ENCODE results near the gene OOSP2.

DNA sequence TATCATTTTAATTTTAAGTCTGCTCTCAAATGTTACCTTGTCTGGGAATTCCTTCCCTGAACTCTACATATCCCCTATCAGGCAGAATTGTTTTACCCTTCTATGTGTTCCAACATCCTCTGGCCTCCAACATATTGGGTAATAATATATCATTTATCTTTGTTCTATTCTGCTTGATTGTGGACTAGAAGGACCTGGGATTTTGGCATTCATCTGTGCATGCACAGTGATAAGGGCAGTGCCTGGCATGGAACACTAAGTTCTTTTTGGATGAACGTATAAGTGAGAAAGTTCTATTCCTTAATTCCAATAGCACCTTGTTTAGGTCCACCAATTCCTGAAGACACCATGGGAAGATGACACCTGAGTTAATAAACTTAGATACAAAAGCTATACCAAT is 47.0 kb downstream of the OOSP2 start:
- TF ChIP-seq EZH2 (IDR thresholded peaks at IDR 0.05; ENCODE audit: low read length, unreplicated experiment) (no peak), EZH2phosphoT487 (IDR thresholded peaks at IDR 0.05; ENCODE audit: borderline replicate concordance, low read length) (no peak)
- TF ChIP-seq, protein P1, sequence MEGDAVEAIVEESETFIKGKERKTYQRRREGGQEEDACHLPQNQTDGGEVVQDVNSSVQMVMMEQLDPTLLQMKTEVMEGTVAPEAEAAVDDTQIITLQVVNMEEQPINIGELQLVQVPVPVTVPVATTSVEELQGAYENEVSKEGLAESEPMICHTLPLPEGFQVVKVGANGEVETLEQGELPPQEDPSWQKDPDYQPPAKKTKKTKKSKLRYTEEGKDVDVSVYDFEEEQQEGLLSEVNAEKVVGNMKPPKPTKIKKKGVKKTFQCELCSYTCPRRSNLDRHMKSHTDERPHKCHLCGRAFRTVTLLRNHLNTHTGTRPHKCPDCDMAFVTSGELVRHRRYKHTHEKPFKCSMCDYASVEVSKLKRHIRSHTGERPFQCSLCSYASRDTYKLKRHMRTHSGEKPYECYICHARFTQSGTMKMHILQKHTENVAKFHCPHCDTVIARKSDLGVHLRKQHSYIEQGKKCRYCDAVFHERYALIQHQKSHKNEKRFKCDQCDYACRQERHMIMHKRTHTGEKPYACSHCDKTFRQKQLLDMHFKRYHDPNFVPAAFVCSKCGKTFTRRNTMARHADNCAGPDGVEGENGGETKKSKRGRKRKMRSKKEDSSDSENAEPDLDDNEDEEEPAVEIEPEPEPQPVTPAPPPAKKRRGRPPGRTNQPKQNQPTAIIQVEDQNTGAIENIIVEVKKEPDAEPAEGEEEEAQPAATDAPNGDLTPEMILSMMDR (conservative IDR thresholded peaks at IDR 0.05; ENCODE audit: low read depth, low read length) = no peak

Measured in PC-3 (cell line).